ENCODE results near the gene NDUFAF3.

DNA sequence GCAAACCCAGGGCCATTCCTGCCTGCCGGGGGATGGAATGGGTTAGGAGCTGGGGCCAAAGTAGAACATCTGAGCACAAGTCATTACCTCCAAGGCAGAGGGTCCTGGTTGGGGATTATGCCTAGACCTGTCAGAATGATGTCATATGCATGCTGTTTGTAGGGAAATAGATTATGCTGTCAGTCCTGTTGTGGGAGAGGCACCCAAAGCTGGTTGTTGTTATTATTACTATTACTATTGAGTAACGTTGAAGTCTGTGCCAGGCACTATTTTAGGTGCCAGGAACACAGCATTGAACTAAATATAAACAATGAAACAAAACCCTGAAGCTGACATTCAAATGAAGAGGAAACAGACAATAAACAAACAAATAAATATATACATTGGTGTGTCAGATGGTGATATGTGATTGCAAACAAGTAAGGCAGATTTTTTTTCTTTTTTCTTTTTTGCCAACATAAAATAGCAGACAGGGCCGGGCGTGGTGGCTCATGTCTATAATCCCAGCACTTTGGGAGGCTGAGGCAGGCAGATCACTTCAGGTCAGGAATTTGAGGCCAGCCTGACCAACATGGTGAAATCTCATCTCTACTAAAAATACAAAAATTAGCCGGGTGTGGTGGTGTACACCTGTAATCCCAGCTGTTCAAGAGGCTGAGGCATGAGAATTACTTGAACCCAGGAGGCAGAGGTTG, 29.9 kb upstream of the NDUFAF3 start:
- TF ChIP-seq, protein P1, sequence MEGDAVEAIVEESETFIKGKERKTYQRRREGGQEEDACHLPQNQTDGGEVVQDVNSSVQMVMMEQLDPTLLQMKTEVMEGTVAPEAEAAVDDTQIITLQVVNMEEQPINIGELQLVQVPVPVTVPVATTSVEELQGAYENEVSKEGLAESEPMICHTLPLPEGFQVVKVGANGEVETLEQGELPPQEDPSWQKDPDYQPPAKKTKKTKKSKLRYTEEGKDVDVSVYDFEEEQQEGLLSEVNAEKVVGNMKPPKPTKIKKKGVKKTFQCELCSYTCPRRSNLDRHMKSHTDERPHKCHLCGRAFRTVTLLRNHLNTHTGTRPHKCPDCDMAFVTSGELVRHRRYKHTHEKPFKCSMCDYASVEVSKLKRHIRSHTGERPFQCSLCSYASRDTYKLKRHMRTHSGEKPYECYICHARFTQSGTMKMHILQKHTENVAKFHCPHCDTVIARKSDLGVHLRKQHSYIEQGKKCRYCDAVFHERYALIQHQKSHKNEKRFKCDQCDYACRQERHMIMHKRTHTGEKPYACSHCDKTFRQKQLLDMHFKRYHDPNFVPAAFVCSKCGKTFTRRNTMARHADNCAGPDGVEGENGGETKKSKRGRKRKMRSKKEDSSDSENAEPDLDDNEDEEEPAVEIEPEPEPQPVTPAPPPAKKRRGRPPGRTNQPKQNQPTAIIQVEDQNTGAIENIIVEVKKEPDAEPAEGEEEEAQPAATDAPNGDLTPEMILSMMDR (IDR thresholded peaks at IDR 0.05), result no peak
- TF ChIP-seq POLR2A (IDR thresholded peaks at IDR 0.05), result no peak
- TF ChIP-seq POLR2AphosphoS5 (IDR thresholded peaks at IDR 0.05), result no peak

Data from prostate gland (tissue), 2 donors.